ENCODE results near the gene PLEKHA7. TPM values are rescaled to one million over a fixed set of nuclear protein-coding genes. Genes with fewer than 3 reads are reported as not detected.

Gene PLEKHA7
- total and polyA plus RNA-seq, 2 experiments from 2014 or later = 40.8 to 167 TPM

DNA sequence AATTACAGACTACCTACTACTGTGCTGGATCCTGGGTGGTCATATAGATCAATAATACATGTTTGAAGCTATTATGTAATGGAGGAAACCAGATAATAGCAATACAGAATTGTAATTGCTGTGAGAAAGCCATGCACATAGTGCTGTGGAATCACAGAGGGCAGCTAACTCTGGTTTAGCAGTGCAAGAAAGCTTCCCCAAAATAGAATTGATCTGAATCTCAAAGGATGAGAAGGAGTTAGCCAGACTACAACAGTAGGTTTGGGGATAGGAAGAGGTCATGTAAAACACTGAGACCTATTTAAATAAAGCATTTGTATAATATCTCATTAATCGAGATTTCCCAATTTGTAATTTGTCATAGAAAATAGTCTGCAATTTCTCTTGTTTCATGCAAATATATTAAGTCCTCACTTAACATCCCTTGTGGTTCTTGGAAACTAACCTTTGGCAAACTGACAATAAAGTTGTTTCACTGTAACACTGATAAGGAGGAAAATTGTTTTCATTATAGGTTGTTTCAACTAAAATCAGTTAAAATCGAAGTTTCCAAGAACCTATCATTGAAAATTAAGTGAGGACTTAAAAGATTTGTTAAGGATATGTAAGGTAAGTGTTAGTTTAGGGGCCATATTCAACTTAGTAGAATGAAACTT is 268.1 kb downstream of the PLEKHA7 start:
- H3K4me3 ChIP-seq = no peak overlapping the region
- H3K27ac ChIP-seq = peak overlapping the region; percentile 2
- no peaks in the 10 kb centered on the region for H3K27me3 ChIP-seq
- no peak for DNase-seq (ENCODE audit: low read depth in 1 of 2, low spot score in 1 of 2)
- H3K9me3 ChIP-seq (ENCODE audit: low read depth) = no peaks in the 10 kb centered on the region
- TF ChIP-seq CTCF (IDR thresholded peaks at IDR 0.05; ENCODE audit: low read depth, low read length) = no peak
- H3K36me3 ChIP-seq = peaks cover 68% of the 10 kb centered on the region
- peaks cover 5% of the 10 kb centered on the region for H3K4me1 ChIP-seq (ENCODE audit: low read depth)

- no peaks in the 10 kb centered on the region for H3K9me3 ChIP-seq (ENCODE audit: low read depth)
- TF ChIP-seq CTCF (IDR thresholded peaks at IDR 0.05; ENCODE audit: low read depth, low read length) = no peak
- peaks cover 49% of the 10 kb centered on the region for H3K36me3 ChIP-seq
- no peak overlapping the region for H3K27ac ChIP-seq
- no peaks in the 10 kb centered on the region for H3K27me3 ChIP-seq
- no peak overlapping the region for H3K4me3 ChIP-seq
- H3K4me1 ChIP-seq (ENCODE audit: low read depth) = peaks cover 5% of the 10 kb centered on the region
- DNase-seq (ENCODE audit: low read depth in 1 of 2, low spot score in 1 of 2) = no peak
These were observed 270.0 kb downstream of the PLEKHA7 start for GRCh38 chr11:16744128-16744725.

GRCh38 chr11:16743478-16743877 is 270.7 kb downstream of the PLEKHA7 start:
- TF ChIP-seq CTCF (IDR thresholded peaks at IDR 0.05; ENCODE audit: low read depth, low read length) = no peak
- Histone ChIP-seq H3K9me3 (ENCODE audit: low read depth) (no peaks in the 10 kb centered on the region), H3K4me1 (ENCODE audit: low read depth) (peaks cover 5% of the 10 kb centered on the region), H3K36me3 (peaks cover 42% of the 10 kb centered on the region), H3K4me3 (no peak overlapping the region), H3K27me3 (no peaks in the 10 kb centered on the region), H3K27ac (no peak overlapping the region)
- no peak for DNase-seq (ENCODE audit: low read depth in 1 of 2, low spot score in 1 of 2)

DNA sequence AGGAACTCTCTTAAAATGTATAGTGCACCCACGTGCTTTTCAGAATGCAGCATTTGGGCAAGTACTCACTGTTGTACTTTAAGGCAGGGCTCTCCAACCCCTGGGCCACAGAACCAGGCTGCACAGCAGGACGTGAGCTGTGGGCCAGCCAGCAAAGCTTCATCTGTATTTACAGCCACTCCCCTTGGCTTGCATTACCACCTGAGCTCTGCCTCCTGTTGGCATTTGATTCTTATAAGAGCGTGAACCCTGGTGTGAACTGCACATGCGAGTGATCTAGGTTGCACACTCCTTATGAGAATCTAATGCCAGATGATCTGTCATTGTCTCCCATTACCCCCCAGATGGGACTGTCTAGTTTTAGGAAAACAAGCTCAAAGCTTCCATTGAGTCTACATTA is 272.7 kb downstream of the PLEKHA7 start:
- H3K36me3 ChIP-seq = peaks cover 24% of the 10 kb centered on the region
- no peaks in the 10 kb centered on the region for H3K9me3 ChIP-seq (ENCODE audit: low read depth)
- no peak overlapping the region for H3K27ac ChIP-seq
- DNase-seq (ENCODE audit: low read depth in 1 of 2, low spot score in 1 of 2) = no peak
- no peak overlapping the region for H3K4me3 ChIP-seq
- H3K4me1 ChIP-seq (ENCODE audit: low read depth) = peaks cover 5% of the 10 kb centered on the region
- H3K27me3 ChIP-seq = no peaks in the 10 kb centered on the region
- TF ChIP-seq CTCF (IDR thresholded peaks at IDR 0.05; ENCODE audit: low read depth, low read length) = no peak

DNA sequence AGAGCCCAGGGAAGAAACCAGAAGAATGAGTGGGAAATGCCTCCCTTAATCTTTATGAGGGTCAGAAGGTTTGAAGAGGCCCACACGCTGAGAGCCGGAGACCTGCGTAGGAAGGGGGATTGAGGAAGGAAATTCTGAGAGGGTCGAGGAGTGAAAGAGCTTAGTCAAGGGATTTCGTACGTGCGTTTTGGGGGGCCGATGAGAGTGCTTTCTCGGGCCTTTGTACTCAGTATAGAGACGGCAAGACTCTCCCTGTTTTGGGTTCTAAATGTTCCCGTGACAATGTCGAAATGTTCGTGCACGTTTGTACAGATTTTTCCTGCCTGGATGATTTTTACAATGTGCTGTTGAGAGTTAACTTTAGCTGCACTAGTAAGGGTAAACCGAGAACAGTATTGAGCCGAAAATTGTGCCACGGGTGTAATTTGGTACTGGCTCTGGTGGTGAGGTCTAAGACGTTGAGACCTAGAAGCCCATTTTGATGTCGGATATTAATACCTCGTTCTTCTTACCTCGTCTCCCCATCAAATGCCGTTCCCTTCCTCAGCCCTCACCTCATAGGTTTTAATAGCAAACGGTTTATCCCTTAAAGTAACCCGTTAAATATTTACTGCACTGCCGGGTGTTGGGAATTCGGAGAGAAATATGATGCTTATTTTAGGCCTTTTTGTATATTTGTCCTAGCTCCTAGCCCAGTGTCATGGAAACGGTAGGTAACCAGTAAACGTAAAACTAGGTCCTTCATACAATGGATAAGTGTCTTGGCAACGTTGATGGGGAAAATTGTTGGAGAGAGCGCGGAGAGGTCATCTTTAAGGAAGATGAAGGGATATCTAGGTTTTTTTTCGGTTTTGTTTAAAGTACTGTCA is 275.0 kb downstream of the PLEKHA7 start:
- TF ChIP-seq CTCF (IDR thresholded peaks at IDR 0.05; ENCODE audit: low read depth, low read length) = no peak
- no peaks in the 10 kb centered on the region for H3K9me3 ChIP-seq (ENCODE audit: low read depth)
- DNase-seq (ENCODE audit: low read depth in 1 of 2, low spot score in 1 of 2) = peak in 1 of 2 donors; percentile 46
- H3K4me3 ChIP-seq = peak overlapping the region; percentile 85
- H3K36me3 ChIP-seq = peaks cover 1% of the 10 kb centered on the region
- H3K4me1 ChIP-seq (ENCODE audit: low read depth) = peaks cover 5% of the 10 kb centered on the region
- H3K27ac ChIP-seq = peak overlapping the region; percentile 99
- H3K27me3 ChIP-seq = no peaks in the 10 kb centered on the region

Data from cardiac muscle cell (in vitro differentiated cells and primary cell).